ENCODE results near the gene SESN1. TPM values are rescaled to one million over a fixed set of nuclear protein-coding genes. Genes with fewer than 3 reads are reported as not detected.

SESN1 gene
- total RNA-seq, 1 donor from 2014 or later = 27.3 TPM

DNA sequence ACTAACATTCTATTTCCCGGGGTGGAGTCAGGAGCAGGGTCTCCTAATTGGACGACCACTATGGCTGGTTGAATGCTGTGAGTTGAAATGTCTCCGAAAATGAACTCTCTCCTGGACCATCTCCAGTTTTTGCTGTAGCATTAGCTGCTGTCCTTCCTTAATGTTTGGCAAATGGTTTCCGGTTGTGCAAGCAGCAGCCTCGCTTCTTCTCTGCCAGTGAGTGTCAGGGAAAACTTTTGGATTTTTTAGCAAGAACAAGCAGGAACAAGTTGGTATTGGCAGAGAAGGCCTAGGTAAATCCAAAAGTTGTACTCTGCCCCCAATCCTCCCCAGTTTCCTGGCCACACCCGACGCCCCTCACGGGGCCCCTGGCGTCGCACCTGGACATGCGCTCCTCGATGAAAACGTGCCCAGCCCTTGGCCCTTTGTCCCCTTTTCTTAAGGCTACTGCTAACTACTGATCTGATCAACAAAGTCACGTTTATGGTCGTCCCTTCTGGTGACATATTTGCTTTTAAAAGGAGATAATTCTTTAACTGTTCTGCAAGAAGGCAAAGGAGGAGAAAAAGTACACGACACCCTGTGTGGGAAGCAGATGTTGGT, 143.2 kb downstream of the SESN1 start:
- no peaks in the 10 kb centered on the region for H3K9me3 ChIP-seq (ENCODE audit: insufficient read depth, low read depth, low read length)
- H3K9ac ChIP-seq (ENCODE audit: low read length) = no peak overlapping the region
- no peak for DNase-seq (ENCODE audit: low read depth)
- FAIRE-seq = no peak
- no peak overlapping the region for H3K27ac Mint-ChIP-seq (ENCODE audit: unreplicated experiment)
- H3K4me2 ChIP-seq (ENCODE audit: low read length) = no peak overlapping the region
- no peaks in the 10 kb centered on the region for H4K20me1 ChIP-seq (ENCODE audit: insufficient read depth, low read length)
- H3K36me3 ChIP-seq (ENCODE audit: insufficient read depth, low read length) = no peaks in the 10 kb centered on the region
- H3K4me1 Mint-ChIP-seq (ENCODE audit: low read depth, unreplicated experiment) = peaks cover 10% of the 10 kb centered on the region
- H3K79me2 ChIP-seq (ENCODE audit: insufficient read depth, low read length) = no peaks in the 10 kb centered on the region
- H2AFZ ChIP-seq (ENCODE audit: low read depth, low read length) = no peak overlapping the region
- H3K9me3 Mint-ChIP-seq (ENCODE audit: unreplicated experiment) = no peaks in the 10 kb centered on the region
- no peaks in the 10 kb centered on the region for H3K4me1 ChIP-seq (ENCODE audit: insufficient read depth, low read length)
- no peak overlapping the region for H3K4me3 Mint-ChIP-seq (ENCODE audit: unreplicated experiment)
- no peaks in the 10 kb centered on the region for H3K27me3 ChIP-seq (ENCODE audit: insufficient read depth, low read length)
- H3K4me3 ChIP-seq (ENCODE audit: insufficient read depth, low read depth, low read length) = no peak overlapping the region
- no peak for TF ChIP-seq EZH2 (IDR thresholded peaks at IDR 0.05; ENCODE audit: insufficient read depth, low read length)
- TF ChIP-seq, protein P1, sequence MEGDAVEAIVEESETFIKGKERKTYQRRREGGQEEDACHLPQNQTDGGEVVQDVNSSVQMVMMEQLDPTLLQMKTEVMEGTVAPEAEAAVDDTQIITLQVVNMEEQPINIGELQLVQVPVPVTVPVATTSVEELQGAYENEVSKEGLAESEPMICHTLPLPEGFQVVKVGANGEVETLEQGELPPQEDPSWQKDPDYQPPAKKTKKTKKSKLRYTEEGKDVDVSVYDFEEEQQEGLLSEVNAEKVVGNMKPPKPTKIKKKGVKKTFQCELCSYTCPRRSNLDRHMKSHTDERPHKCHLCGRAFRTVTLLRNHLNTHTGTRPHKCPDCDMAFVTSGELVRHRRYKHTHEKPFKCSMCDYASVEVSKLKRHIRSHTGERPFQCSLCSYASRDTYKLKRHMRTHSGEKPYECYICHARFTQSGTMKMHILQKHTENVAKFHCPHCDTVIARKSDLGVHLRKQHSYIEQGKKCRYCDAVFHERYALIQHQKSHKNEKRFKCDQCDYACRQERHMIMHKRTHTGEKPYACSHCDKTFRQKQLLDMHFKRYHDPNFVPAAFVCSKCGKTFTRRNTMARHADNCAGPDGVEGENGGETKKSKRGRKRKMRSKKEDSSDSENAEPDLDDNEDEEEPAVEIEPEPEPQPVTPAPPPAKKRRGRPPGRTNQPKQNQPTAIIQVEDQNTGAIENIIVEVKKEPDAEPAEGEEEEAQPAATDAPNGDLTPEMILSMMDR (IDR thresholded peaks at IDR 0.05; ENCODE audit: insufficient read depth, low read depth, low read length) = no peak
- no peaks in the 10 kb centered on the region for H3K36me3 Mint-ChIP-seq (ENCODE audit: low read depth, unreplicated experiment)
- H3K27ac ChIP-seq (ENCODE audit: low read depth, low read length) = no peak overlapping the region
- peaks cover 5% of the 10 kb centered on the region for H3K27me3 Mint-ChIP-seq (ENCODE audit: low read depth, unreplicated experiment)

DNA sequence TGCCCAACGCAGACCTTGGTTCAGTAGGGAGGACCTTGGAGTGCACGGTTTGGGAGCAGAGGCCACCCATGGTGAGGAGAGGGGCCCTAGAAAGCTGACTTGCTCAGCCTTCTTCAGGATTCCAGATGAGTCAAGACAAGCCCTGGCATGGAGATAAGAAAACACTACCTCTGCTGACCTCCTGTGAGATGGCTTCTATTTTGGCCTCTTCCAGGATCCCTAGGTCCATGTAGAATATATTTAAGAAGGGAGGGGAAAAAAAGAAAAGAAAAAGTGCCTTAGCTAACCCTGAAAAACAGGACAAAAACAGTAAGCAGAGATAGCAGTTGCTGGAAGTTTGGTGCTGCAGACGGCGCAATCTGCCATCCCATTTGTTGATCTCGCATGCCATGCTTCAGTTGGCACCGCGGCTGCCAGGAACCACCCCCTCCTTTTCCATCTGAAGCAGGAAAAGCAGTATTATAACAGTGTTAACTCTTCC, 146.4 kb downstream of the SESN1 start:
- Histone ChIP-seq H3K79me2 (ENCODE audit: insufficient read depth, low read length) (no peaks in the 10 kb centered on the region), H2AFZ (ENCODE audit: low read depth, low read length) (no peak overlapping the region), H3K4me1 (ENCODE audit: insufficient read depth, low read length) (peaks cover 10% of the 10 kb centered on the region), H4K20me1 (ENCODE audit: insufficient read depth, low read length) (no peaks in the 10 kb centered on the region), H3K4me2 (ENCODE audit: low read length) (no peak overlapping the region), H3K27me3 (ENCODE audit: insufficient read depth, low read length) (no peaks in the 10 kb centered on the region), H3K9me3 (ENCODE audit: insufficient read depth, low read depth, low read length) (no peaks in the 10 kb centered on the region), H3K36me3 (ENCODE audit: insufficient read depth, low read length) (no peaks in the 10 kb centered on the region), H3K4me3 (ENCODE audit: insufficient read depth, low read depth, low read length) (no peak overlapping the region), H3K27ac (ENCODE audit: low read depth, low read length) (no peak overlapping the region), H3K9ac (ENCODE audit: low read length) (no peak overlapping the region)
- FAIRE-seq (no peak), DNase-seq (ENCODE audit: low read depth) (no peak)
- TF ChIP-seq, protein P1 (IDR thresholded peaks at IDR 0.05; ENCODE audit: insufficient read depth, low read depth, low read length) = no peak
- no peak for TF ChIP-seq EZH2 (IDR thresholded peaks at IDR 0.05; ENCODE audit: insufficient read depth, low read length)
- peaks cover 5% of the 10 kb centered on the region for H3K27me3 Mint-ChIP-seq (ENCODE audit: low read depth, unreplicated experiment)
- no peaks in the 10 kb centered on the region for H3K36me3 Mint-ChIP-seq (ENCODE audit: low read depth, unreplicated experiment)
- H3K9me3 Mint-ChIP-seq (ENCODE audit: unreplicated experiment) = no peaks in the 10 kb centered on the region
- no peak overlapping the region for H3K4me3 Mint-ChIP-seq (ENCODE audit: unreplicated experiment)
- no peak overlapping the region for H3K27ac Mint-ChIP-seq (ENCODE audit: unreplicated experiment)
- H3K4me1 Mint-ChIP-seq (ENCODE audit: low read depth, unreplicated experiment) = peaks cover 32% of the 10 kb centered on the region

DNA sequence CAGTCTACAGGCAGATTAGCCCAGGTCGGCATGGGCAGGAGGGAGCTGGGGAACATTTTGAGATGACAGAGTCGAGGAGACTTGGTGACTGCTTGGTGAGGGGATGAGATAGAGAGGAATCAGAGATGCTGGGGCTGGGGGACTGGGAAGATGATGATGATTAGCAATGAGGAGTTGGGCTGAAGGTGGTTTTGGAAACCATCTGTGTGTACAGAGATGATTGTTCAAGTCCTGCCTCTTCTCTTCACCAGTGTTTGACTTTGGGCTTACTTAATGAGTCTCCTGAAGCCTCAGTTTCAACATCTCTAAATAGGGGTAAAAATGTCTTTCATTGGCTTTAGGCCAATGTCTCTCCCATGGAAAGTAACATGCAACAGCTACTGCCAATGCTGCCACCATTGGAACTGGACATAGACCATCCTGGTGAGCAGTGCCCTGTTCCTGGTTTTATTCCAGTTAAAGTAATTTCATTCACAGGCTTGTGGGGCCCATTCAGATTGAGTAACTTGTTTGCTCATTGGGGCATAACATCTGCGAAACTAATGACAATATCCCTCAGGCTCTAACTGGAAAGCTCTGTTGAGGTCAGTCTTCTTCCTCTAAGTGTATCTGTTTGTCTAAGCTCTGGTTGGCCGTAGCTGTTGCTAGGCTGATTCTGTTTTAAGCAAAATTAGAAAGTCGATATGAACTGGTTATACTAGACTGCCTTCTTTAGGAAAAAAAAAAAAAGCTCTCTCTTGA, 147.4 kb downstream of the SESN1 start:
- Mint-ChIP-seq H3K27me3 (ENCODE audit: low read depth, unreplicated experiment) (no peaks in the 10 kb centered on the region), H3K36me3 (ENCODE audit: low read depth, unreplicated experiment) (no peaks in the 10 kb centered on the region), H3K4me1 (ENCODE audit: low read depth, unreplicated experiment) (peaks cover 32% of the 10 kb centered on the region), H3K9me3 (ENCODE audit: unreplicated experiment) (no peaks in the 10 kb centered on the region), H3K4me3 (ENCODE audit: unreplicated experiment) (no peak overlapping the region), H3K27ac (ENCODE audit: unreplicated experiment) (no peak overlapping the region)
- H3K36me3 ChIP-seq (ENCODE audit: insufficient read depth, low read length) = no peaks in the 10 kb centered on the region
- TF ChIP-seq EZH2 (IDR thresholded peaks at IDR 0.05; ENCODE audit: insufficient read depth, low read length) = no peak
- TF ChIP-seq, protein P1 (IDR thresholded peaks at IDR 0.05; ENCODE audit: insufficient read depth, low read depth, low read length) = no peak
- H3K9me3 ChIP-seq (ENCODE audit: insufficient read depth, low read depth, low read length) = no peaks in the 10 kb centered on the region
- peak; percentile 65 for DNase-seq (ENCODE audit: low read depth)
- H3K79me2 ChIP-seq (ENCODE audit: insufficient read depth, low read length) = no peaks in the 10 kb centered on the region
- no peak overlapping the region for H2AFZ ChIP-seq (ENCODE audit: low read depth, low read length)
- no peak overlapping the region for H3K27ac ChIP-seq (ENCODE audit: low read depth, low read length)
- no peak overlapping the region for H3K9ac ChIP-seq (ENCODE audit: low read length)
- peaks cover 10% of the 10 kb centered on the region for H3K4me1 ChIP-seq (ENCODE audit: insufficient read depth, low read length)
- no peaks in the 10 kb centered on the region for H3K27me3 ChIP-seq (ENCODE audit: insufficient read depth, low read length)
- no peaks in the 10 kb centered on the region for H4K20me1 ChIP-seq (ENCODE audit: insufficient read depth, low read length)
- H3K4me3 ChIP-seq (ENCODE audit: insufficient read depth, low read depth, low read length) = no peak overlapping the region
- H3K4me2 ChIP-seq (ENCODE audit: low read length) = peak overlapping the region; percentile 9
- no peak for FAIRE-seq

Measured in astrocyte (in vitro differentiated cells and primary cell).